GM19025 (cell line): ENCODE measurements around the gene ENPP7.

Experiments
- ATAC-seq: cut with Tn5 transposase; IDR thresholded peaks from one replicate; pipeline ENCODE4 v1.9.1; 2021; ENCODE audit warnings: mild to moderate bottlenecking, low read depth, moderate library complexity; ENCODE audit not compliant: unreplicated experiment

The ENPP7 gene

GRCh38 chr17:79702034-79702433 lies 28.7 kb upstream of the ENPP7 start:
- no peak for ATAC-seq

GRCh38 chr17:79702550-79703236 lies 28.1 kb upstream of the ENPP7 start:
- ATAC-seq = no peak

- ATAC-seq = no peak
Measured at GRCh38 chr17:79704691-79705090, 26.1 kb upstream of the ENPP7 start.

GRCh38 chr17:79705674-79706073 lies 25.1 kb upstream of the ENPP7 start:
- ATAC-seq = no peak

- ATAC-seq = no peak
Measured at GRCh38 chr17:79706931-79707850, 23.6 kb upstream of the ENPP7 start.

- ATAC-seq = no peak
Measured at GRCh38 chr17:79707931-79708891, 22.5 kb upstream of the ENPP7 start.

GRCh38 chr17:79711715-79712305 lies 18.9 kb upstream of the ENPP7 start:
- ATAC-seq = no peak

- ATAC-seq = no peak
Measured at GRCh38 chr17:79713391-79713790, 17.4 kb upstream of the ENPP7 start.

- ATAC-seq = no peak
Measured at GRCh38 chr17:79714176-79715097, 16.3 kb upstream of the ENPP7 start.

- ATAC-seq = no peak
Measured at GRCh38 chr17:79715098-79715942, 15.4 kb upstream of the ENPP7 start.

- no peak for ATAC-seq
Measured at GRCh38 chr17:79715943-79716797, 14.6 kb upstream of the ENPP7 start.

- ATAC-seq = no peak
Measured at GRCh38 chr17:79720705-79721292, 9.9 kb upstream of the ENPP7 start.

- ATAC-seq = no peak
Measured at GRCh38 chr17:79721993-79722671, 8.6 kb upstream of the ENPP7 start.

- ATAC-seq = no peak
Measured at GRCh38 chr17:79722787-79723186, 8.0 kb upstream of the ENPP7 start.

GRCh38 chr17:79728169-79728907 lies 2.4 kb upstream of the ENPP7 start:
- ATAC-seq = no peak
